ENCODE measurements around the gene EPB41L4A.

GRCh38 chr5:112339761-112340160 is 79.3 kb downstream of the EPB41L4A start:
- TF ChIP-seq CTCF (conservative IDR thresholded peaks at IDR 0.05 in 1 of 2, IDR thresholded peaks at IDR 0.05 in 1 of 2; ENCODE audit: low read depth in 1 of 2, low read length in 2 of 2) (no peak), EZH2 (IDR thresholded peaks at IDR 0.05; ENCODE audit: low read length, missing control alignments) (no peak)

Data from fibroblast of lung (primary cell).